Measurements from ENCODE around the gene OBSCN. TPM values are rescaled to one million over a fixed set of nuclear protein-coding genes. Genes with fewer than 3 reads are reported as not detected.

Gene OBSCN
- total and polyA plus RNA-seq, 7 donors = 0.92 to 21.0 (median 13.1) TPM

DNA sequence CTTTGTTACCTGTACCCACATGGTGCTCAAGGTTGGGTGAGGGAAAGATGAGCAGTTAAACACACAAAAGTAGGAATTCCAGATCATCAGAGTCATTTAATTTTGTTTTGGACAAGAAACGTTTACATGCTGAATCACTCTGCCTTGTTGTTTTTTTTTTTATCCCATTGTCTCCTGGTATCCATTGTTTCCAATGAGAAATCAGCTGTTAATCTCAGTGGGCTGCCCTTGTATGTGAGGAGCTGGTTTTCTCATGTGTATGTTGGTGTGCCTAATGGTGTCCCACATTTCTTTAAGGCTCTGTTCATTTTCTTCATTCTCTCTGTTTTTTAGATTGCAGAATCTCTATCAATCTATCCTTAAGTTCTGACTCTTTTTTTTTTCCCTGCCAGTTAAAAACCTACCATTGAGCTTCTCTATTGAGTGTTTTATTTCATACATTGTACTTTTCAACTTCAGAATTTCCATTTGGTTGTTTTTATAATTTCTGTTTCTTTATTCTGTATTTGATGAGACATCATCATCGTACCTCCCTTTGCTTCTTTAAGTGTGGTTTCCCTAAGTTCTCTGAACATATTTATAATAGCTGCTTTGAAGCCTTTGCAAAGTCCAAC is 8.8 kb upstream of the OBSCN start:
- Histone ChIP-seq H3K27ac (no peak overlapping the region), H3K36me3 (no peaks in the 10 kb centered on the region), H3K4me3 (no peak overlapping the region), H3K4me1 (no peaks in the 10 kb centered on the region), H3K27me3 (no peaks in the 10 kb centered on the region), H3K9me3 (peaks cover 0 to 14% (median 6%) of the 10 kb centered on the region in 4 donors)
- 58 to 68% methylated on average over 2 of the region's 2 CpGs for WGBS, 2 donors
- TF ChIP-seq EP300 (IDR thresholded peaks at IDR 0.05) (no peak), POLR2A (IDR thresholded peaks at IDR 0.05) (no peak), POLR2AphosphoS5 (IDR thresholded peaks at IDR 0.05) (no peak)
- TF ChIP-seq, protein P1, sequence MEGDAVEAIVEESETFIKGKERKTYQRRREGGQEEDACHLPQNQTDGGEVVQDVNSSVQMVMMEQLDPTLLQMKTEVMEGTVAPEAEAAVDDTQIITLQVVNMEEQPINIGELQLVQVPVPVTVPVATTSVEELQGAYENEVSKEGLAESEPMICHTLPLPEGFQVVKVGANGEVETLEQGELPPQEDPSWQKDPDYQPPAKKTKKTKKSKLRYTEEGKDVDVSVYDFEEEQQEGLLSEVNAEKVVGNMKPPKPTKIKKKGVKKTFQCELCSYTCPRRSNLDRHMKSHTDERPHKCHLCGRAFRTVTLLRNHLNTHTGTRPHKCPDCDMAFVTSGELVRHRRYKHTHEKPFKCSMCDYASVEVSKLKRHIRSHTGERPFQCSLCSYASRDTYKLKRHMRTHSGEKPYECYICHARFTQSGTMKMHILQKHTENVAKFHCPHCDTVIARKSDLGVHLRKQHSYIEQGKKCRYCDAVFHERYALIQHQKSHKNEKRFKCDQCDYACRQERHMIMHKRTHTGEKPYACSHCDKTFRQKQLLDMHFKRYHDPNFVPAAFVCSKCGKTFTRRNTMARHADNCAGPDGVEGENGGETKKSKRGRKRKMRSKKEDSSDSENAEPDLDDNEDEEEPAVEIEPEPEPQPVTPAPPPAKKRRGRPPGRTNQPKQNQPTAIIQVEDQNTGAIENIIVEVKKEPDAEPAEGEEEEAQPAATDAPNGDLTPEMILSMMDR (IDR thresholded peaks at IDR 0.05) = no peak
- intact Hi-C loops (cut with DNase I) = no loop called here
- no peak for DNase-seq

DNA sequence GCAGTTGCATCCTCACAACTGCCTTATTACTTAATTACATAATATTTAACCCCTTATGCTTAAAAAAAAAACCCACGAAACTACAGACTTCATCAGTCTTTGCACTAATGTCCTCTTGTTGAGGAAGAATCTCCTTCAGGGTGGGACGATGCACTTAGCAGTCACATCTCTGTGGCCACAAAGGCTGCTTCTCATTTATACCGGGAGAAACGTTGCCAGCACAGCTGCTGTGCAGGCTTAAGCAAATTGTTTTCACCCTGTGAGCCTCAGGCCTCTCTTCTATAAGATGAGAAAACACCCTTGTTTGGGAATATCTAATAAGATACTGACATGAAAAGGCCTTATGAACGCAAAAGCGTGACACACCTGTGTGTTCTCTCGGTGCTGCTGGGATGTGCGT is 2.9 kb upstream of the OBSCN start:
- Histone ChIP-seq H3K4me3 (no peak overlapping the region), H3K27me3 (peaks cover 0 to 11% (median 7%) of the 10 kb centered on the region in 3 donors), H3K36me3 (no peaks in the 10 kb centered on the region), H3K9me3 (peaks cover 0 to under 1% (median under 1%) of the 10 kb centered on the region in 4 donors), H3K27ac (no peak overlapping the region), H3K4me1 (no peaks in the 10 kb centered on the region)
- TF ChIP-seq POLR2AphosphoS5 (IDR thresholded peaks at IDR 0.05) = no peak
- TF ChIP-seq EP300 (IDR thresholded peaks at IDR 0.05) = no peak
- TF ChIP-seq, protein P1 (IDR thresholded peaks at IDR 0.05) = no peak
- TF ChIP-seq POLR2A (IDR thresholded peaks at IDR 0.05) = no peak
- intact Hi-C loops (cut with DNase I) = no loop called here
- WGBS, 2 donors = 32 to 60% methylated on average over 8 of the region's 8 CpGs
- DNase-seq = no peak

GRCh38 chr1:228205526-228206436 is 2.1 kb upstream of the OBSCN start:
- TF ChIP-seq EP300 (IDR thresholded peaks at IDR 0.05) = no peak
- TF ChIP-seq POLR2AphosphoS5 (IDR thresholded peaks at IDR 0.05) = no peak
- 37 to 51% methylated on average over 15 of the region's 15 CpGs for WGBS, 2 donors
- Histone ChIP-seq H3K27me3 (peaks cover 0 to 14% (median 7%) of the 10 kb centered on the region in 3 donors), H3K36me3 (no peaks in the 10 kb centered on the region), H3K4me3 (no peak overlapping the region), H3K9me3 (no peaks in the 10 kb centered on the region), H3K27ac (no peak overlapping the region), H3K4me1 (no peaks in the 10 kb centered on the region)
- intact Hi-C loops (cut with DNase I) = no loop called here
- no peak for DNase-seq

GRCh38 chr1:228206582-228207351 is 1.1 kb upstream of the OBSCN start:
- WGBS, 2 donors = 52 to 76% methylated on average over 16 of the region's 16 CpGs
- H3K27ac ChIP-seq = no peak overlapping the region
- H3K4me1 ChIP-seq = no peaks in the 10 kb centered on the region
- no peaks in the 10 kb centered on the region for H3K36me3 ChIP-seq
- intact Hi-C loops (cut with DNase I) = no loop called here
- H3K27me3 ChIP-seq = peaks cover under 1 to 19% (median 11%) of the 10 kb centered on the region in 3 donors
- TF ChIP-seq POLR2A (IDR thresholded peaks at IDR 0.05) (no peak), EP300 (IDR thresholded peaks at IDR 0.05) (no peak), POLR2AphosphoS5 (IDR thresholded peaks at IDR 0.05) (no peak)
- TF ChIP-seq, protein P1 (IDR thresholded peaks at IDR 0.05) = no peak
- DNase-seq = no peak
- no peaks in the 10 kb centered on the region for H3K9me3 ChIP-seq
- H3K4me3 ChIP-seq = no peak overlapping the region

All from sigmoid colon (tissue), 7 donors.